CD4-positive, alpha-beta memory T cell (primary cell): ENCODE results near the gene CBX3. TPM values are rescaled to one million over a fixed set of nuclear protein-coding genes. Genes with fewer than 3 reads are reported as not detected.
"Not testable (repeated sequence)": the region's sequence is repeated elsewhere in the genome, so short reads cannot be mapped to it uniquely, and the experiment has no call there.

ENCODE experiments used
- CTCF ChIA-PET: fragments of 350-600 bp; sonication (Branson Sonifier 250); formaldehyde crosslinking; loops from one replicate; lab custom pipeline; 2021; ENCODE audit warnings: inconsistent platforms; ENCODE audit not compliant: partially characterized antibody; lab: Charles Lee
- POLR2A ChIA-PET: fragments of 350-600 bp; sonication (Branson Sonifier 250); formaldehyde crosslinking; loops from one replicate; lab custom pipeline; 2021; ENCODE audit not compliant: partially characterized antibody; lab: Charles Lee
- DNase-seq, 5 donors: peaks; one replicate each; pipeline versions ENCODE4 v3.0.0 to v3.0.0-alpha.2; 2020 to 2022; ENCODE audit warnings: mixed read lengths in 1 of 5
- H3K27ac ChIP-seq: one replicate; pipeline ENCODE4 v1.7.0; 2013; ENCODE audit warnings: low read depth, low read length
- H3K27me3 ChIP-seq: 2 replicates; pipeline ENCODE4 v1.7.0; 2013; ENCODE audit warnings: mild to moderate bottlenecking, low read length, moderate library complexity; ENCODE audit not compliant: insufficient read depth
- H3K36me3 ChIP-seq: 2 replicates; pipeline ENCODE4 v1.7.0; 2013; ENCODE audit warnings: mild to moderate bottlenecking, low read length, moderate library complexity; ENCODE audit not compliant: insufficient read depth
- H3K4me1 ChIP-seq: 2 replicates; pipeline ENCODE4 v1.7.0; 2013; ENCODE audit warnings: mild to moderate bottlenecking, low read length, moderate library complexity; ENCODE audit not compliant: insufficient read depth
- H3K4me3 ChIP-seq, 2 donors: one replicate each; pipeline ENCODE4 v1.7.0; 2013; ENCODE audit warnings: low read length in 2 of 2, mild to moderate bottlenecking in 1 of 2
- H3K9me3 ChIP-seq, 2 donors: one replicate each; pipeline ENCODE4 v1.7.0; 2013; ENCODE audit warnings: low read length in 2 of 2, control low read depth in 1 of 2; ENCODE audit not compliant: control insufficient read depth in 1 of 2
- H3K27ac Mint-ChIP-seq, 7 donors: one replicate each; pipeline ENCODE4 v1.8.0; 2020 to 2021; ENCODE audit warnings: mixed read lengths in 7 of 7, mild to moderate bottlenecking in 6 of 7, inconsistent platforms in 3 of 7, moderate library complexity in 3 of 7
- H3K27me3 Mint-ChIP-seq, 2 donors: one replicate each; pipeline ENCODE4 v1.8.0; 2020 to 2021; ENCODE audit warnings: mixed read lengths in 2 of 2
- H3K36me3 Mint-ChIP-seq, 2 donors: one replicate each; pipeline ENCODE4 v1.8.0; 2020 to 2021; ENCODE audit warnings: mixed read lengths in 2 of 2, inconsistent platforms in 1 of 2, mild to moderate bottlenecking in 1 of 2
- H3K4me1 Mint-ChIP-seq, 4 donors: one replicate each; pipeline ENCODE4 v1.8.0; 2020 to 2021; ENCODE audit warnings: mixed read lengths in 4 of 4, mild to moderate bottlenecking in 1 of 4
- H3K4me3 Mint-ChIP-seq, 8 donors: one replicate each; pipeline ENCODE4 v1.8.0; 2020 to 2021; ENCODE audit warnings: mixed read lengths in 8 of 8, mild to moderate bottlenecking in 7 of 8, moderate library complexity in 6 of 8, inconsistent platforms in 3 of 8
- H3K9me3 Mint-ChIP-seq, 8 donors: one replicate each; pipeline ENCODE4 v1.8.0; 2020 to 2021; ENCODE audit warnings: mixed read lengths in 8 of 8, mild to moderate bottlenecking in 5 of 8, inconsistent platforms in 3 of 8, moderate library complexity in 1 of 8
- intact Hi-C: fragments of 100-400 bp; cut with micrococcal nuclease; formaldehyde crosslinking; loops from one replicate; pipeline ENCODE4 v1.15.1; 2023
- polyA plus RNA-seq, 2 donors: library from polyadenylated mRNA; unstranded; fragments of 300-500 nt; fragmentation: Illumina TruSeq; gene quantifications; one replicate each; pipeline ENCODE4 v1.2.3, GENCODE V29; 2021
- total RNA-seq, 2 experiments: library from RNA; stranded (reverse); gene quantifications; one replicate each; pipeline ENCODE4 v1.2.3, GENCODE V29; 2021

Gene CBX3
- total and polyA plus RNA-seq, 4 experiments from 2014 or later, result 105 to 180 (median 166) TPM

- Mint-ChIP-seq H3K4me3 (no peak overlapping the region), H3K27me3 (no peaks in the 10 kb centered on the region), H3K9me3 (no peaks in the 10 kb centered on the region), H3K36me3 (no peaks in the 10 kb centered on the region), H3K27ac (no peak overlapping the region), H3K4me1 (no peaks in the 10 kb centered on the region)
- Histone ChIP-seq H3K4me3 (no peak overlapping the region), H3K27me3 (no peaks in the 10 kb centered on the region), H3K36me3 (no peaks in the 10 kb centered on the region), H3K4me1 (no peaks in the 10 kb centered on the region), H3K27ac (no peak overlapping the region), H3K9me3 (no peaks in the 10 kb centered on the region)
- intact Hi-C loops, result no loop called here
- ChIA-PET POLR2A (interaction anchor here (1.2 kb wide), 1 partner anchor 33 kb away, joined by 3 read pairs; the partner anchor contains the start of gene CBX3), CTCF (no interaction called here)
- DNase-seq, result no peak
These were observed 32.5 kb downstream of the CBX3 start for GRCh38 chr7:26233902-26234511.

GRCh38 chr7:26237035-26237807 is 35.7 kb downstream of the CBX3 start:
- no peaks in the 10 kb centered on the region for H3K27me3 ChIP-seq
- H3K4me3 ChIP-seq, result no peak overlapping the region
- Mint-ChIP-seq H3K27ac (no peak overlapping the region), H3K36me3 (no peaks in the 10 kb centered on the region), H3K4me1 (no peaks in the 10 kb centered on the region), H3K27me3 (no peaks in the 10 kb centered on the region), H3K9me3 (no peaks in the 10 kb centered on the region), H3K4me3 (no peak overlapping the region)
- intact Hi-C loops, result no loop called here
- no peaks in the 10 kb centered on the region for H3K4me1 ChIP-seq
- DNase-seq, result no peak
- H3K27ac ChIP-seq, result no peak overlapping the region
- no peaks in the 10 kb centered on the region for H3K36me3 ChIP-seq
- POLR2A ChIA-PET, result no interaction called here
- H3K9me3 ChIP-seq, result no peaks in the 10 kb centered on the region
- CTCF ChIA-PET, result interaction anchor here (0.9 to 1.4 kb wide), 2 partner anchors 9 to 133 kb away, joined by 3 read pairs; no protein-coding TSS in a partner anchor

- Histone ChIP-seq H3K27me3 (no peaks in the 10 kb centered on the region), H3K4me3 (no peak overlapping the region), H3K4me1 (no peaks in the 10 kb centered on the region), H3K36me3 (no peaks in the 10 kb centered on the region), H3K9me3 (no peaks in the 10 kb centered on the region), H3K27ac (no peak overlapping the region)
- POLR2A ChIA-PET, result no interaction called here
- Mint-ChIP-seq H3K27ac (no peak overlapping the region), H3K9me3 (no peaks in the 10 kb centered on the region), H3K4me1 (no peaks in the 10 kb centered on the region), H3K27me3 (peaks cover 0 to 2% of the 10 kb centered on the region in 2 donors), H3K36me3 (no peaks in the 10 kb centered on the region), H3K4me3 (no peak overlapping the region)
- CTCF ChIA-PET, result interaction anchor here (0.7 to 1.6 kb wide), 3 partner anchors 10 to 53 kb away, joined by 3 to 4 read pairs (median 3); no protein-coding TSS in a partner anchor
- intact Hi-C loops, result no loop called here
- DNase-seq, result no peak
These were observed 36.5 kb downstream of the CBX3 start for GRCh38 chr7:26238032-26238431.

- Mint-ChIP-seq H3K27me3 (peaks cover 0 to 5% of the 10 kb centered on the region in 2 donors), H3K36me3 (no peaks in the 10 kb centered on the region), H3K4me1 (peaks cover 0 to 1% (median 0%) of the 10 kb centered on the region in 4 donors), H3K9me3 (no peaks in the 10 kb centered on the region), H3K27ac (no peak overlapping the region), H3K4me3 (no peak overlapping the region)
- no peak overlapping the region for H3K4me3 ChIP-seq
- no peaks in the 10 kb centered on the region for H3K36me3 ChIP-seq
- H3K4me1 ChIP-seq, result no peaks in the 10 kb centered on the region
- CTCF ChIA-PET, result interaction anchor here (0.8 kb wide), 1 partner anchor 41 kb away, joined by 3 read pairs; no protein-coding TSS in a partner anchor
- intact Hi-C loops, result no loop called here
- DNase-seq, result no peak
- no peak overlapping the region for H3K27ac ChIP-seq
- no peaks in the 10 kb centered on the region for H3K9me3 ChIP-seq
- POLR2A ChIA-PET, result no interaction called here
- H3K27me3 ChIP-seq, result no peaks in the 10 kb centered on the region
These were observed 43.6 kb downstream of the CBX3 start for GRCh38 chr7:26245150-26245549.

- peaks cover 0 to 1% (median 0%) of the 10 kb centered on the region in 4 donors for H3K4me1 Mint-ChIP-seq
- no peaks in the 10 kb centered on the region for H3K36me3 Mint-ChIP-seq
- H3K4me1 ChIP-seq, result no peaks in the 10 kb centered on the region
- no peaks in the 10 kb centered on the region for H3K9me3 ChIP-seq
- POLR2A ChIA-PET, result interaction anchor here (1.4 kb wide), 1 partner anchor 50 kb away, joined by 5 read pairs; no protein-coding TSS in a partner anchor
- intact Hi-C loops, result no loop called here
- H3K4me3 ChIP-seq, result no peak overlapping the region
- H3K27ac Mint-ChIP-seq, result peak overlapping the region in 2 of 7 donors; percentile 50 to 74
- CTCF ChIA-PET, result no interaction called here
- H3K9me3 Mint-ChIP-seq, result no peaks in the 10 kb centered on the region
- H3K4me3 Mint-ChIP-seq, result no peak overlapping the region
- H3K27ac ChIP-seq, result no peak overlapping the region
- no peaks in the 10 kb centered on the region for H3K36me3 ChIP-seq
- H3K27me3 ChIP-seq, result no peaks in the 10 kb centered on the region
- no peaks in the 10 kb centered on the region for H3K27me3 Mint-ChIP-seq
- DNase-seq, result peak in 2 of 5 donors; percentile 1 to 2
These were observed 48.7 kb downstream of the CBX3 start for GRCh38 chr7:26250239-26250638.

- H3K4me3 Mint-ChIP-seq, H3K4me3 ChIP-seq, H3K36me3 Mint-ChIP-seq, H3K4me1 Mint-ChIP-seq, H3K9me3 Mint-ChIP-seq, POLR2A ChIA-PET, H3K27ac ChIP-seq, H3K36me3 ChIP-seq, H3K27me3 ChIP-seq, H3K4me1 ChIP-seq, CTCF ChIA-PET, H3K27me3 Mint-ChIP-seq, DNase-seq, intact Hi-C loops, H3K27ac Mint-ChIP-seq, H3K9me3 ChIP-seq: not testable (repeated sequence)
These were observed 60.3 kb downstream of the CBX3 start for GRCh38 chr7:26261866-26262265.
